HG02981 (cell line): Measurements from ENCODE around the gene CHPF2.

Experiments
- ATAC-seq: cut with Tn5 transposase; IDR thresholded peaks from one replicate; pipeline ENCODE4 v1.9.1; 2021; ENCODE audit warnings: mild to moderate bottlenecking, moderate library complexity; ENCODE audit not compliant: unreplicated experiment

The CHPF2 gene

DNA sequence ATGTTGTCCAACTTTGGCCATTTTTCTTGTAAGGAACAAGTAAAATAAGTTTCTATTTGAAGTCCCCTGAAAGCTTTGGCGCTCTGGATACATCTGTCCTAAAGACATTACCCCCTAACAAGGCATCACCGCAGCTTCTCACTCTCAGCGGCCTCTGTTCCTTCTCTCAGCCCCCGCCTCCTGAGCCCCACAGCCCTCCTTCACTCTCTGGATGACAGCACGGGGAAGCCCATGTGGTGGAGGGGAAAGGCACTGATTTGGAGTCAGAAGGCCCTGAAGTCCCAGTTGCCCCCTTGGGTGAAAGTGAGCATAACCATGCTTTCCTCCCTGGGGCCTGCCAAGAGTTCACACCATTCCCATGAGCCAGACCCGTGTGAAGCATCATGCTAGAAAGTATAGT, 26.6 kb upstream of the CHPF2 start:
- no peak for ATAC-seq

DNA sequence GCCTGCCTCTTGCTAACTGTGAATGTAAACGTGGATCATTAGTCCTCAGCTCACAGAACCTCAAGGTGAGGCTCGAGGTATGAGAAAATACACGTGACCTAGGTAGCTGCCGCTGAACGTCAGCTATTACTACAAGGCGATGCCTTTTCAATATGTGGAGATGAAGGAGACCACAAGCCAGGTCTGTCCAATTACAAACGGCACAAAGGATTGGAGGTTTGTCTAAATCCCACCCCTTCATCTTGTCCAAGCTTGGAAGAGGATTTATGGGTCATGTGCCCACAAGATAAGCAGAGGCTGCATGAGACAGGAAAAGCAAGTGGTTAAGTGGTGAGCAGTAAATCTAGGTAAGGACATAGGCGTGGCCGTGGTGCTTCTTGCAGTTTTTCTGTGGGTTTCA, 25.4 kb upstream of the CHPF2 start:
- ATAC-seq, result no peak

GRCh38 chr7:151207315-151207714, 25.0 kb upstream of the CHPF2 start:
- no peak for ATAC-seq

DNA sequence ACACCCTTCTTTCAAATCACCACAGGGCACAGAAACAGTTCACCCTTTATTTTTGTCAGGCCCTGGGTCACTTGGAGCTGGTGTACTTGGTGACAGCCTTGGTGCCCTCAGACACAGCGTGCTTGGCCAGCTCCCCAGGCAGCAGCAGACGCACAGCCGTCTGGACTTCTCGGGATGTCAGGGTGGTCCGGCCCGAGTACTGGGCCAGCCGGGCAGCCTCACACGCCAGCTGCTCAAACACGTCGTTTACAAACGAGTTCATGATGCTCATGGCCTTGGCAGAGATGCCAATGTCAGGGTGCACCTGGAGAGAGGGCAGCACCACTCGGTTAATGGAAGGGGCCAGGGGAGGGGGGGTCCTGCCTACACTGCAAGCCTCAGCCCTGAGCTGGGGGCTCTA, 24.5 kb upstream of the CHPF2 start:
- ATAC-seq, result no peak

GRCh38 chr7:151208253-151208862, 23.9 kb upstream of the CHPF2 start:
- ATAC-seq, result no peak

DNA sequence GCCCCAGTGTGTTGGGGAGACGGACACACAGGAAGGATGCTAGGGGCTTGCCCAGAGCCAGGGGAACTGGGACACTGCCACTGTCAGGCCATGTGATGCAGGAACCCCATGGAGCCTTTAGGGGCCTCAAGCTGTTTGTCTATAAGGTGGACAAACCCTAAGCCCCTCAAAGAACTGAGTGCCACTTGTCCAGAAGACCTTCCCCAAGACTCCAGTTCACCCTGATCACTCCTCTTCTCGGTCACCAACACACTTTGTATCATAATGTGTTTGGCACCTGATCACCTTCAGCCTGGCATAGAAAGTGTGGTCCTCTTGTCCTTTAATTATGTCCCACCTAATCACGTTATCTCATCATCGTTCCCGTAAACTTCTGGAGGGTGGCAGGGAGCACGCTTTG, 22.7 kb upstream of the CHPF2 start:
- no peak for ATAC-seq

- no peak for ATAC-seq
These were observed 22.0 kb upstream of the CHPF2 start, which contains the start of gene H2BK1 for GRCh38 chr7:151210087-151210854. H2BK1 (minus strand) TSS chr7:151210488; CDS start chr7:151210318, 170 bp downstream.

- no peak for ATAC-seq
These were observed 21.0 kb upstream of the CHPF2 start for GRCh38 chr7:151211155-151211772.

GRCh38 chr7:151212626-151213025, 19.7 kb upstream of the CHPF2 start:
- ATAC-seq, result no peak

- ATAC-seq, result no peak
These were observed 18.5 kb upstream of the CHPF2 start for GRCh38 chr7:151213826-151214225.

DNA sequence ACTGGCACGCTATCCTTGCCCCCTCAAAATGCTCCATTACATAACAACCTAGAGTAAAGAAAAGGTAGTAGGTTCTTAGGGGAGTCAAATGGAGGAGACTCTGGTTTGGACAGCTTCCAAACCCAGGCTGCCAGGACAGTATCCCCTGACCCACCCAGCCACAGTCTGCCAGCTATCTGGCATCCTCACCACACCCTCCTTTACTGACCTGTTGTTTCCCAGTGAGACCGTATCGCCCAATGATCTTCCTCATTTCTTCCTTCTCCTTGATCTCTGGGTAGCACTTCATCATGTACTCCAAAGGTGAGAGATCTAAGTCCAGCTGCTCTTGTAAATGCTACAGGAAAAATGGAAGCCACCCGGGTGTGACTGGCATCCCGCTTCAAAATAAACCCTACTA, 16.9 kb upstream of the CHPF2 start:
- no peak for ATAC-seq

DNA sequence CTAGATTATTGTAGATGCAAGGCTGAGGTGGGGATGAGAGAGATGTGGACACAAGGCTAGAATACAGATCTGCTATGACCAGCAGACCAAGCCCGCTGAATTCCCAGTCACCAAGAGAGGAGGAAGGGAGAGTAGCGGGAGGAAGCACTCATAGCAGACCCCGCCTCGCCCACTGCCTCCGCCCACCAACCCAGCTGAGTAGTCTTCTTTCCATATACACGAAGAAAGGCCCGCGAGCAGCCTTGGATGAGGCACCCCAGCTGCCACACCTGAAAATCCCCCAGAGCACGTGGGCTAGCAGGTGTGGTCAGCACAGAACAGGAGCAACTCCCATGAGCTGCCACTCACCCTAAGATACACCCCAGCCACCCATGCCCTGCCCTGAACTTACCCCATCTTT, 14.1 kb upstream of the CHPF2 start:
- ATAC-seq, result no peak

DNA sequence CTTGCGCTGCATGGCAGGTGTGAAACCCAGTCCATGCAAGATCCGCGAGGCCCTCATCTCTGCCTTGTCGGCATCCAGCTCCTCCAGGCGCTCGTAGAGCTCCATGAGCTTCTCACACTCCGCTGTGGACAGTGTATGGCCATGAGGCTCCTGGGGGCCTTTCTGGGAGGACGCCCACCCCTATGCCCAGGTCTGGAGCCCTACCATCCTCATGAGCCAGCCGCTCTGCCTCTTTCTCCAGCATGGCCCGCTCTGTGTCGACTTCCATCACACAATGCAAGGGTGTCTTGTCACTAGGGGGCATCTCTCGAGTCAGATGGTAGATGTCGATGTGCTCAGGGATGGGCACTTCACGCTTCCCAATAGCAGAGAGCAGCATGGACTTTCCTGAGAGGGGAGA, 8.6 kb upstream of the CHPF2 start:
- ATAC-seq, result no peak

DNA sequence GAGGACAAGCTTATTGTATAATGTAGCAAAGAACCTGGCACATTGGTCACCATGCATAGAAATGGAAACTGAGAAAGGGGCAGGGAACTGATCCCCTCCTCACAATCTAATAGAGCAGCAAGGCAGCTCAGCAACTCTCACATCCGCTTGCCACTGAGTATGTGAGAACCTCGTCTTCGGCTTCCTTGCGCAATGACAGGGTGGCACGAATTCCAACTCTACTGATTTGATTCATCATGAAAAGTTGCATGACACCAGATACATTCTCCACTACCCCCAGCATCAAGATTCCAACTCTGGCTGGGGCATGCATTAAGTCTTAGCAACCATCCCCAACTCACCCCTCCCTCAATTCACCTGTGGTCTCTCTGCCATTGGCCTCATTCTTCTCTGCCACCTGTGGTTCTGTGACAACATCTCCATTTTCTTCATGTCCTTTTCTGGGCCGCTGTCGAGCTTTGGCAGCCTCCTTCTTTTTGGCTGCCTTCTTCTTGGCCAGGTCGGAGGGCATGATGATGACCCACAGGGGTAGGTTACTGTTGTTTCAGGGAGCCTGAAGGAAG, 6.3 kb upstream of the CHPF2 start:
- no peak for ATAC-seq

DNA sequence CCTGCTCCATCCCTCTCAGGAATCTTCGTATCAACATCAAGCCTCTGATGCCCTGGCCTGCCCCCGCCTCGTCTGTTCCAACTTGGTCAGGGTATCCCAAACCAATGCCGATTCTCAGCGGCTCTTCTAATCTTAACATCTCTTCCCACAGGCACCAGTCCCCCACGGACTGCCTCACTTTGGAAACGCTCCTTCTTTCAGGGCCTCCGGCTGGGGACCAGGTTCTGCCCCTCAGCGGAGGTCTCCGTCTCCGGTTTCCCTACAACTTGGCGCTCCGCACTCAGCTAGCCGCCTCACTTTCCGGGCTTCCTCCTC, 5.8 kb upstream of the CHPF2 start:
- peak; percentile 1 for ATAC-seq

- ATAC-seq, result peak; percentile 100
These were observed 5.2 kb upstream of the CHPF2 start, which contains the start of gene ABCF2 for GRCh38 chr7:151226875-151227782. ABCF2 (minus strand) TSS chr7:151227205; CDS start chr7:151226458, 747 bp downstream.

DNA sequence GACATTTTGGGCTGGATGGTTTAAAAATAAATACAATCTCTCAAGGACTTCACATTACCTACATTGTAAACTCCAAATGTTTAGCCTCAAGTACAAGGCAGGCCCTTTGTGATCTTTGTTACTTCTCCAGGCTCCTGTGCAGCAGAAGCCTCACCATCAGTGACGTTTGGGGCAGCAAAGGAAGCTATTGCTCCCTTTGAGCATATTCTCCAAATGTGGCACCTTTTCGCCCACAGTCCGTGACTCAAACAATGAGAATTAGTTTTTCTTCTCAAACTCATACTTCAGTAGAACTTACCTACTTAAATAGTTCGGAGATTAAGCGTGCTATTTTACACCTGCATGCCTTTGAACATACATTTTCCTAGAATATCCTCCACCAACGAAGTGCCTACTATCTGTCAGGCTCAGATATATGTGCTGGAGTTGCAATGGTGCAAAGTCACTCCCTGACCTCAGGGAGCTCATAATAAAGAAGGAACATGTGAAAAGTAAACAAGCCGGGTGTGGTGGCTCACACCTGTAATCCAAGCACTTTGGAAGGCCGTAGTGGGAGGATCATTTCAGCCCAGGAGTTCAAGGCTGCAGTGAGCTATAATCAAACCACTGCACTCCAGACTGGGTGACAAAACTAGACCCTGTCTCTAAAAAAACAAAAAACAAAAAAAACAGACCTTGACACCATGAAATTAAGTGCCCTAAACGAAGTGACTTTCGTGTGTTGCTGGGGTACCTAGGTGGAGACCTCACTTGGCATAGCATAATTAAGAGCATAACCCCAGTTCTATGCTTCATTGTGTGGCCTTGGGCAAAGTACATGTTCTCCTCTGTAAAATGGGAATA, 4.0 kb upstream of the CHPF2 start:
- ATAC-seq, result no peak

- no peak for ATAC-seq
These were observed 3.0 kb upstream of the CHPF2 start for GRCh38 chr7:151229249-151229648.

DNA sequence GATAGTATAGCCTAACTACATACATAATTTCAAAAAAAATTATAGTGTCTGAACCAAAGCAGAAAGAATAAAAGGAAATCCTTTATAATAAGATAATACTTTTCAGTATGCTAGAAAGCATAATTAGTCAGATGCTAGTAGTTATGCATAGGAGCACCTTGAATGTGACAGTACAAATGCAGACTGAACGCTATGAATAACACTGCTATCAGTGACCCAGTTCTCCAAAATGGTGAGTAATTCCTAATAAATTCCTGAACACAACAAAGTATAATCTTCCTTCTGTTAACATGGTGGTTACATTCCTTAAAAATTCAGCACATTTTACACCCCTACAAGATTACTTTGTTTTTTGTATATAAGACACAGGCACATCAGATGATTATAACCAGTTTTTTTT, 1.2 kb upstream of the CHPF2 start:
- no peak for ATAC-seq
